Measurements from ENCODE around the gene INHBC. TPM values are rescaled to one million over a fixed set of nuclear protein-coding genes. Genes with fewer than 3 reads are reported as not detected.

Gene INHBC
- total RNA-seq, 1 experiment from 2014 or later: 0.20 TPM

DNA sequence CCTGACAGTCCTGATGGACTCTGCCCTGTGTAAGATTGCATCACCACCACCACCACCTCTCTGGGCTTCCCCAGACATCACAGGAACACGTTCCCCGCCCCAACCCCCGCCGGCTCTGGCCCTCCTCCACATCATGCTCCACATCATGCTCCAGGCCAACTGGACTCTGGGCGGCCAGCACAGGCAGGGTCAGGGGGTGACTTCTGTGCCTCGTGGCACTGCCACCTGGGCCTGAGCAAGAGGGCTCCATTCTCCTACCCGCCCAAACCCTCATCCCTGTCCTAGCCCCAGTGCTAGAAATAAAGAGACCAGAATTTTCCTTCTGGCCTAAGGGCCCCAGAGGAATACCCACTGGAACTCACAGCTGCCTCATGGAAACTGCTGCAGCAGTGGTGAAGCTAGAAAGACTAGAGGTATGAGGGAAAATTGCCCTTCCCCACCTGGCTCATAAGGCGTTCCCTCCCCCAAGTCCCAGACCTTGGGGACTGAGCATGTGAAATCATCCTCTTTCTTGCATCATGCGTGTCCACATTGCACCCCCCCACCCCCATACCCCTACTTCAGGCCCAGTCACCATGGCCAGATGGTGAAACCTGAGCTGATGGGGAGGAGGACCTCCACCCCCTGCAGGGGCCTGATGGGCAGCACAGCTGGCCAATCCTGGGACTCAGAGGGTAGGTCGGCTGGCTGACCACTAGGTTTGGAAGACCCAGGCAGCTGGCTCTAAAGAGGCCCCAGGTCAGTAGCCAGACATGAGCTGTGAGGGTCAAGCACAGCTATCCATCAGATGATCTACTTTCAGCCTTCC lies 20.2 kb downstream of the INHBC start, which contains the start of gene INHBE:
Gene INHBE (plus strand): TSS at position 742 of the 808 bp plus-strand sequence. CDS start 230 bp downstream, outside the sequence.
- ChIA-PET RAD21 (ENCODE audit: low non-redundant PET in 1 of 2, low total read pairs in 2 of 2, uncharacterized antibody in 2 of 2, unreplicated experiment in 2 of 2) (no interaction called here), POLR2A (interaction anchor here (0.6 to 1.2 kb wide), 4 partner anchors 31 to 225 kb away, joined by 3 to 4 read pairs (median 4); partner anchors contain the start of gene SHMT2), CTCF (interaction anchor here (0.7 to 3.5 kb wide), 17 partner anchors 10 to 271 kb away, joined by 3 to 26 read pairs (median 4); partner anchors contain the start of gene NXPH4)
- Histone ChIP-seq H2AFZ (ENCODE audit: low read depth, low read length, poor library complexity, severe bottlenecking) (peak within 1 kb of the TSS; percentile 75), H3K27me3 (ENCODE audit: insufficient read depth, low read length) (no peaks in the 10 kb centered on the region), H3K27ac (ENCODE audit: low read depth, low read length) (no peak within 1 kb of the TSS), H4K20me1 (ENCODE audit: insufficient read depth) (no peaks in the 10 kb centered on the region), H3K79me2 (ENCODE audit: insufficient read depth, low read length) (no peaks in the 10 kb centered on the region), H3K36me3 (ENCODE audit: control insufficient read depth in 1 of 2, insufficient read depth in 2 of 2, low read length in 2 of 2) (no peaks in the 10 kb centered on the region), H3K4me2 (ENCODE audit: low read length) (peak within 1 kb of the TSS; percentile 44), H3K9me2 (ENCODE audit: insufficient read depth) (no peaks in the 10 kb centered on the region), H3K9me3 (ENCODE audit: control insufficient read depth in 1 of 2, insufficient read depth in 1 of 2, low read depth in 1 of 2, low read length in 2 of 2) (no peaks in the 10 kb centered on the region), H3K9ac (ENCODE audit: low read length) (no peak within 1 kb of the TSS), H3K4me3 (replicated peaks in 1 of 2; ENCODE audit: low read depth in 1 of 2, low read length in 2 of 2) (peak within 1 kb of the TSS in 1 of 2 experiments; percentile 19; a peak in 2 of 4 replicates), H3K4me1 (ENCODE audit: control insufficient read depth in 1 of 2, insufficient read depth in 2 of 2, low read length in 2 of 2) (peaks cover 29 to 45% of the 10 kb centered on the region in 2 experiments)
- TF ChIP-seq, protein P1, sequence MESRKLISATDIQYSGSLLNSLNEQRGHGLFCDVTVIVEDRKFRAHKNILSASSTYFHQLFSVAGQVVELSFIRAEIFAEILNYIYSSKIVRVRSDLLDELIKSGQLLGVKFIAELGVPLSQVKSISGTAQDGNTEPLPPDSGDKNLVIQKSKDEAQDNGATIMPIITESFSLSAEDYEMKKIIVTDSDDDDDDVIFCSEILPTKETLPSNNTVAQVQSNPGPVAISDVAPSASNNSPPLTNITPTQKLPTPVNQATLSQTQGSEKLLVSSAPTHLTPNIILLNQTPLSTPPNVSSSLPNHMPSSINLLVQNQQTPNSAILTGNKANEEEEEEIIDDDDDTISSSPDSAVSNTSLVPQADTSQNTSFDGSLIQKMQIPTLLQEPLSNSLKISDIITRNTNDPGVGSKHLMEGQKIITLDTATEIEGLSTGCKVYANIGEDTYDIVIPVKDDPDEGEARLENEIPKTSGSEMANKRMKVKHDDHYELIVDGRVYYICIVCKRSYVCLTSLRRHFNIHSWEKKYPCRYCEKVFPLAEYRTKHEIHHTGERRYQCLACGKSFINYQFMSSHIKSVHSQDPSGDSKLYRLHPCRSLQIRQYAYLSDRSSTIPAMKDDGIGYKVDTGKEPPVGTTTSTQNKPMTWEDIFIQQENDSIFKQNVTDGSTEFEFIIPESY (IDR thresholded peaks at IDR 0.05; ENCODE audit: extremely low read depth, insufficient replicate concordance, low read length): no peak
- no peak for TF ChIP-seq ZNF274 (IDR thresholded peaks at IDR 0.05; ENCODE audit: low read depth, low read length)
- TF ChIP-seq TCF7L2 (IDR thresholded peaks at IDR 0.05; ENCODE audit: borderline replicate concordance, extremely low read depth, insufficient read depth, insufficient read length): peak; percentile 39
- TF ChIP-seq CEBPB (IDR thresholded peaks at IDR 0.05; ENCODE audit: low read depth): no peak
- TF ChIP-seq POLR2A (IDR thresholded peaks at IDR 0.05; ENCODE audit: borderline replicate concordance, extremely low read depth, insufficient read depth, insufficient read length): peak; percentile 10
- no peak for DNase-seq (ENCODE audit: low read depth, low spot score)
- no peak for ATAC-seq
- intact Hi-C loops (cut with micrococcal nuclease): no loop called here
- BruUV-seq (replicated peaks): no TSS peak
